T-helper 22 cell (primary cell): ENCODE data around the gene MTMR12.
"Not testable (repeated sequence)": the region's sequence is repeated elsewhere in the genome, so short reads cannot be mapped to it uniquely, and the experiment has no call there.

Experiments
- DNase-seq: peaks from one replicate; pipeline ENCODE4 v3.0.0-alpha.2; 2020; ENCODE audit warnings: low read depth

MTMR12 gene

DNA sequence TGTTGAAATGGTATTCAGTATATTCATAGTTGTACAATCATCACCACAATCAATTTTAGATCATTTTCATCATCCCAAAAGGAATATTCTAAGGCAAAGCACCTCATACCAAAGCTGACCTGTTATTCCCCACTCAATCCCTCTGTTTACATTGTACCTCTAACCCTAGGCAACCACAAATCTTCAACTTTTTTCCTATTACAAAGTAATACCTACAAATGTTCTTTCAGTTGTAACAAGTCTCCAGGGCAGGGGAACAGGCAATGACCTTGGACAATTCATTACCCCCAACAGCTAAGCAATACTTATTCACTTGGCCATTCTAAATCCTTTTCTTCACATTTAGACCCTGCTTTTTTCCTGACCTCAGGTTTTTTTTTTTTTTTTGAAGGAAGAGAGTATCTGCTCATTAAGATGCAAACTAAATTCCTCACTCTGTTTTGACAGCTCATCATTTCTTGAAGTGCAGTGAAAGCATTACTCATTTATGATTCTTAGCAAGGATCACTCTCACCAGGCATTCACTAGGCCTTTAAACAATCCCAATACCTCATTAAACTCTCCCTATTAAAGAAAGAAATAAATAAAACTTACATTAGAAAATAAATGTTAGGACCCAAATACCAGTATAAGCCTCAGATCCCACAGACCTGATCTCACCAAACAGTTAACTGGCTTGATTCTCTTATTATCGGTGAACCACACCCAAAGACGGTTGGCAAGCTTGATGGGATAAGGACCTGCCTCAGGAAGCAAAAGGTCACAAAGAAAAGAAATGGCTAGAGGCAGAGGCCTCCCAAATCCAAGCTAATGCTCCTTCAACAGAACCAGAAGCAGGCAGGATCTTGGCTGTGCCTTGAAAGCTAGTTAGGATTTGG lies 15.3 kb downstream of the MTMR12 start:
- DNase-seq = no peak

DNA sequence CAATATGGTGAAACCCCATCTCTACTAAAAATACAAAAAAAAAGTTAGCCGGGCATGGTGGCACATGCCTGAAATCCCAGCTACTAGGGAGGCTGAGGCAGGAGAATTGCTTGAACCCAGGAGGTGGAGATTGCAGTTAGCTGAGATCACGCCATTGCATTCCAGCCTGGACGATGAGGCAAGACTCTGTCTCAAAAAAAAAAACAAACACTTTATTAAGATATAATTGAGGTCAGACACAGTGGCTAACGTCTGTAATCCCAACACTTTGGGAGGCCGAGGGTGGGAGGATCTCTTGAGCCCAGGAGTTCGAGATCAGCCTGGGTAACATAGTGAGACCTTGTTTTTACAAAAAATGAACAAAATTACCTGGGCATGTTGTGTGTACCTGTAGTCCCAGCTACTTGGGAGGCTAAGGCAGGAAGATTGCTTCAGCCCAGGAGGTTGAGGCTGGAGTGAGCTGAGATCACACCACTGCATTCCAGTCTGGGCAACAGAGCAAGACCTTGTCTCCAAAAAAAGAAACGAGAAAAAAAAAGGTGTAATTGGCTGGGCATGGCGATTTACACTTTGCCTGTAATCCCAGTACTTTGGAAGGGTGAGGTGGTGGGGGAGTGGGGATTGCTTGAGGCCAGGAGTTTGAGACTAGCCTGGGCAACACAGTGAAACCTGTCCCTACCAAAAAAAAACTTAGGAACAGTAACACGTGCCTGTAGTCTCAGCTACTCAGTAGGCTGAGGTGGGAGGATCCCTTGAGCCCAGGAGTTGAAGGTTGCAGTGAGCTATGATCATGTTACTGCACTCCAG lies 16.6 kb downstream of the MTMR12 start:
- not testable (repeated sequence) for DNase-seq

DNA sequence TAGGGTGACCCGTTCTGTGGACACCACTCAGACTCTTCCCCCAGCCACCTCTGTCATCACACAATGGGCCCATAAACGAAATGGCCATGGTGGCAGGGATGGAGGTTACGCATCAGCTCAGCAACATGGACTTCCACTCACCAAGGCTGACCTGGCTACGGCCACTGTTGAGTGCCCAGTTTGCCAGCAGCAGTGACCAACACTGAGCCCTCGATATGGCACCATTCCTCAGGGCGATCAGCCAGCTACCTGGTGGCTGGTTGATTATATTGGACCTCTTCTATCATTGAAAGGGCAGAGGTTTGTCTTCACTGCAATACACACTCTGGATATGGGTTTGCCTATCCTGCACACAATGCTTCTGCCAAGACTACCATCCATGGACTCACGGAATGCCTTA lies 21.1 kb downstream of the MTMR12 start:
- DNase-seq = no peak

DNA sequence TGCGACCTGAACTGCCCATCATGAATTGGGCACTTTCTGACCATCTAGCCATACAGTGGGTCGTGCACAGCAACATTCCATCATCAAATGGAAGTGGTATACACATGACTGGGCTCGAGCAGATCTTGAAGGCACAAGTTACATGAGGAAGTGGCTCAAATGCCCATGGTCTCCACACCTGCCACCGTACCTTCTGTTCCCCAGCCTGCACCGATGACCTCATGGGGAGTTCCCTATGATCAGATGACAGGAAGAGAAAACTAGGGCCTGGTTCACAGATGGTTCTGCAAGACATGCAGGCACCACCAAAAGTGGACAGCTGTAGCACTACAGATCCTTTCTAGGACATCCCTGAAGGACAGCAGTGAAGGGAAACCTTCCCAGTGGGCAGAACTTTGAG lies 21.8 kb downstream of the MTMR12 start:
- no peak for DNase-seq

DNA sequence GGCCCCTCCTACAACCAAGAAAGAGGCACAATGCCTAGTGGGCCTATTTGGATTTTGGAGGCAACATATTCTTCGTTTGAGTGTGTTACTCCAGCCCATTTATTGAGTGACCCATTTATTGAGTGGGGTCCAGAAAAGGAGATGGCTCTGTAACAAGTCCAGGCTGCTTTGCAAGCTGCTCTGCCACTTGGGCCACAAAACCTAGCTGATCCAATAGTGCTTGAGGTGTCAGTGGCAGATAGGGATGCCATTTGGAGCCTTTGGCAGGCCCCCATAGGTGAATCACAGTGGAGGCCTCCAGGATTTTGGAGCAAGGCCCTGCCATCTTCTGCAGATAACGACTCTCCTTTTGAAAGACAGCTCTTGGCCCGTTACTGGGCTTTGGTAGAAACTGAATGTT lies 22.2 kb downstream of the MTMR12 start:
- not testable (repeated sequence) for DNase-seq

DNA sequence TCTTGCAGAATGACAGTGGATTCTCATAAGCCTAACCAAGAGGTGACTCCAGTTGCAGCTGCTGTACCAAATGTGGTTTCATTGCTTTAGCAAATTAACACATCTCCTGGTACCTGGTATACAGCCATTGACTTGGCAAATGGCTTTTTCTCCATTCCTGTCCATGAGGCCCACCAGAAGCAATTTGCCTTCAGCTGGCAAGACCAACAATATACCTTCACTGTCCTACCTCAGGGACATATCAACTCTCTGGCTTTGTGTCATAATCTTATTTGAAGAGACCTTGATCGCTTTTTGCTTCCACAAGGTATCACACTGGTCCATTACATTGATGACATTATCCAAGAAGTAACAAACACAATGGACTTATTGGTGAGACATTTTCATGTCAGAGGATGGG lies 22.8 kb downstream of the MTMR12 start:
- DNase-seq = not testable (repeated sequence)

DNA sequence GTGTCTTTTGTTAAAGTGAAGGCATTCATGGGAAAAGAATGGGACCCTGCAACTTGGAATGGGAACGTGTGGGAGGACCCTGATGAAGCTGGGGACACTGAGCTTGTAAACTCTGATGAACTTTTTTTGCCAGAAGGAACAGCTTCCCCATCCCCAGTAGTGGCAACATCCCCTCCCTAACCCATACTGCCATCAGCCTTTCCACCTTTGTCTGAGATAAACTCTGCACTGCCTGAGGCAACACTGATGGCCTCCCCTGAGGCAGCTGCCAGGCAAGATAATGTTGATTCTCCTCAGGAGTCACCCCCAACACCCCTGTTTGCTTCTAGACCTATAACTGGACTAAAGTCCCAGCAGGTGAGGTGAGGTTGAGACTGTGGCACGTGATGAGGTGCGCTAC lies 24.6 kb downstream of the MTMR12 start:
- DNase-seq = not testable (repeated sequence)

DNA sequence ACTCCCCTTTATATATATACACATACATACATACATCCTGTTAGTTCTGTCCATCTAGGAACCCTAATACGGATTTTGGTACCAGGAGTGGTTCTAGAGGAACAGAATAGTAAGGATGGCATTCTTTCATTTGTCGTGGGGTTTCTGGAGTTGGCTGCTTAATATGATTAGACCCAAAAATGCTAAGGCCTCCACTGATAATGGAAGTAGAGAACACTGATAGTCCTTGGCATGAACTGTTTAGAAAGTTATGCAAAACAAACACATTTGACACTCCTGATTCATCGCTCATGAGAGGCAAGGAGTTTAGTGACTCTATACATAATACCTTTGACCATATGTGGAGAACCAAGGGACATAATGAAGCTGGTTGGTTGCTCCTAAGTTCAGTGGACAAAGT lies 25.2 kb downstream of the MTMR12 start:
- DNase-seq = not testable (repeated sequence)

DNA sequence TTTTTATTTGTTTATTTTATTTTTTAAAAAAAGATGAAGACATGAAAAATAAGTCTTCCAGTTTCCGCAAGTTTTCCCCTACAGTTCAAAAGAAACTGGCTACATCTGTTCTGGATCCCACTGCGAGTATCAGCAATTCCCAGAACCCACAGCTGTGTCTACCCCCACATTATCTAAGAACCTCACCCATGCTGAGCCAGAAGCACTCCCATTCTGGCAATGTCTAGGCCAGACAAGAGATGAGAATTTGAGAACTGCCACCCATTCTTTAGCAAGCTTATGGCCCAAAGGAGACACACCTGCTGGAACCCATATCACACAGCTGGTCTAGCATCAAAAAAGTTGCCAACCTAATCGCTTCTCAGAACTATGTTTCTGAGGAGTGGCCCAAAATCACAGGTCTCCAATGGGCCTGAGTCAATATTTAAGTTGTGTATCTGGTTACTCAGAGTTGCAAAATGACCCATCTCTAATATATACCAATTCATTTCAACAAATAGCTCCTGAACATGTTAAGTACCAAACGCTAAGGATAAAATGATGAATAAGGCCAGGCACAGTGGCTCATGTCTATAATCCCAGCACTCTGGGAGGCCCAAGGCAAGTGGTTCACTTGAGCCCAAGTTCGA lies 27.1 kb downstream of the MTMR12 start:
- no peak for DNase-seq

DNA sequence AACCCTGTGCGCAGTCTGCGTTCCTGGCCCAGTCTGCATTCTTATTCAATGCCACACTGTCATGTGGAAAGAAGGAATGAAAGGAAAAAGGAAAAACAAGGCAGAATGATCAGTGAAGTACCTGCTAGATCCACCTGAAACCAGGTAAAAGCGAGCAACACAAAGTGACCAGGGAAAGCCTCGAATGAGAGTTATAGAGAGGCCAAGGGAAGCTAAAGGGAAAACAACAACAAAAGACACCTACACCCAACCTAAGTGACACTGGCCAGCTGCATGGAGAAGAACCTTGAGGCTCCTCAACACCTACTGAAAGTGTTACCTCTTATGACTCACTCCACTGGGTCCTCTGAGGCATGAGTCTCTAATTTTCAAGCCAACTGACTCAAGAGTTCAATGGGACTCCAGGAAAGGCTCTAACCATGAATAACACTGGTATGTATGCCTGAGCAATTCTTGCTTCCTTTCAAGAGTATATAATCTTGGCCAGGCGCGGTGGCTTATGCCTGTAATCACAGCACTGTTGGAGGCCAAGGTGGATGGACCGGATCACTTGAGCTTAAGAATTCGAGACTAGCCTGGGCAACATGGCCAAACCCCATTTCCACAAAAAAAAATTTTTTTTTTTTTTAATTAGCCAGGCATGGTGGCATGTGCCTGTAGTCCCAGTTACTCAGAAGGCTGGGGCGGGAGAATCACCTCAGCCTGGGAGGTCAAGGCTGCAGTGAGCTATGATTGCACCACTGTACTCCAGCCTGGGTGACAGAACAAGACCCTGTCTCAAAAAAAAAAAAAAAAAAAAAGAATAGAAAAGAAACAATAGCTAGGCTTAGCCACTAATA lies 29.0 kb downstream of the MTMR12 start:
- DNase-seq = no peak

DNA sequence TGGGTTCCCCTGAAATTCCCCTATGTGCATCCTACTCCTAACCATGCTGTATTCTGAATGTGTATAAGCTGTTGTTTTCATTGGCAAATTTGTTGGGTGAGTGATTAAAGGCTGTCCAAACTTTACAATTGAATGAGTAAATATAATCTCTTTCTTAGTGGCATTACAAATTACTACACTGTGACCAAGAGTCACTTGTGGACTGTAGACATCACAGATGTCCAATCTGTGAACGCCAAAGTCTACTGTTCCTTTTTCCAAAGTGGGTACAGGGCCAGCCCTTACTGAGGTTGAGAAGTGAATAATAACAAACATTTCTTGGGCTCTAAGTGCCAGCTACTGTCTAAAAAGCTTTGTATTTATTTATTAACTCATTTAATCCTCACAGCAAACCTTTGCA lies 29.7 kb downstream of the MTMR12 start:
- DNase-seq = no peak

DNA sequence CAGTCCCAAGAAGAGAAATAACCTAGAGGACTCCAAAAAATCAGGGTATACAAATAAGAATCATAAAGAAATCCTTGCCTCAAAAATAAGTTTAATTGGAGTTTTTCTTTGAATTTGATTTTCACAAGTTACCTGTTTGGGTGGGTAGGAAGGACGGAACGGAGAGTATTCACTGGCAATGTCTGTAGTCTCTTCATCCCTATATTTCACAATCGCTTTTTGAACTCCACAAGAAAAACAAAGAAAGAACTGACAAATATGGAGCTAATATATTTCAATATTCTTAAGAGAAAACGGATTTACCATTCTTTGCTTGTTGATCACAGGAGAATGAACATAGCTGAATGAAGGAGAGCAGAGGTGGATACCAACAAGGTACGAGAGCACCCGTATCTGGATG lies 30.1 kb downstream of the MTMR12 start:
- no peak for DNase-seq

DNA sequence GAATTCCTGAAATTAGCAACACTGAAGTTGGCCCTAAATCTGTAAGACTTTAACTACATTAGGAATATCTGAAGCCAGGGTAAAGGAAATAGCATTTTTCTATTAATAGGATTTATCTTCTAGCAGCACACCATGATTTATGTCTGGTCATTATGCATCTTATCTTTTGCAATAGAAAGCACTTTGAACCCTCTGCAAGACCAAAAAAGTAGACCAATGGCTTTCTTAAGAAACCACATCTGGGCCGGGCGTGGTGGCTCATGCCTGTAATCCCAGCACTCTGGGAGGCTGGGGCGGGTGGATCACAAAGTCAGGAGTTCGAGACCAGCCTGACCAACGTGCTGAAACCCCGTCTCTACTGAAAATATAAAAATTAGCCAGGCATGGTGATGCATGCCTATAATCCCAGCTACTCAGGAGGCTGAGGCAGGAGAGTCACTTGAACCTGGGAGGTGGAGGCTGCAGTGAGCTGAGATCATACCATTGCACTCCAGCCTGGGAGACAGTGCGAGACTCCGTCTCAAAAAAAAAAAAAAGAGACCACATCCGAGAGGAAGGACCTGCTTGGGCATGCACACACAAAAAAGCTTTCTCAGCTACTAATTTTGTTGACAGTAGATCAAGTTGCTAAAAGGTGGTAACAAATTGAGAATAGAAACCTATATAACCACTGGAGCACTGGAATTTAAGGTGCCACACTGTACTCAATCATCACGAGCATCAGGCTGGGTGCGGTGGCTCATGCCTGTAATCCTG lies 31.2 kb downstream of the MTMR12 start:
- not testable (repeated sequence) for DNase-seq

DNA sequence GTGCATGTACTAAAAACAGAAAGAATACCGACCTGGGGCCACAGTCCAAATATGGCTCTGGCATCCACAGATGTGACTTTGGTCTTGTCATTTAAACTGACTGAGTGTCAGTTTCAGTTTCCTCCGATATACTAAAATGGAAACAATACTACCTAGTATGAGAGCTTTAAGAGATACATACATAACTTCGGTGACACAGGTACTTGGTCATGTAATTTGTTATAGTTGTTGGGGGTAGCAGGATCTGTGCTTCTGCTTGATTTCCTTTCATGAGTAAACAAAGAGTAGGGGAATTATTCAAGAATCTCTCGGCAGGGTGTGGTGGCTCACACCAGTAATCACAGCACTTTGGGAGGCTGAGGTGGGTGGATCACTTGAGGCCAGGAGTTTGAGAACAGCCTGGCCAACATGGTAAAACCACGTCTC lies 32.1 kb downstream of the MTMR12 start:
- DNase-seq = no peak

DNA sequence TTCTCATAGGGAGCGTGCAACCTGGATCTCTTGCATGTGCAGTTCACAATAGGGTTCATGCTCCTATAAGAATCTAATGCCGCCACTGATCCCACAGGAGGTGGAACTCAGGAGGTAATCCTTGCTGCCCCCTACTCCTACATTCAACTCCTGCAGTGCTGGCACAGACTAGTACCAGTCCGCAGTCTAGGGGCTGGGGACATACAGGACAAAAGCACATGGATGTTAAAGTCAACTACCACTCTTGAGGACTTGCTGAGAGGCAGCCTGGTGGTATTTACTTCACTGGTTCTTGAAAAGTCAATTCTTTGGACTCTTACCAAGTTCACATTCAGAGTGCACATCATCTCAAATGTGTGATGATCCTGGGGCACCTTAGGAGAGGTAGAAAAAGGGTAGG lies 33.0 kb downstream of the MTMR12 start:
- DNase-seq = no peak

DNA sequence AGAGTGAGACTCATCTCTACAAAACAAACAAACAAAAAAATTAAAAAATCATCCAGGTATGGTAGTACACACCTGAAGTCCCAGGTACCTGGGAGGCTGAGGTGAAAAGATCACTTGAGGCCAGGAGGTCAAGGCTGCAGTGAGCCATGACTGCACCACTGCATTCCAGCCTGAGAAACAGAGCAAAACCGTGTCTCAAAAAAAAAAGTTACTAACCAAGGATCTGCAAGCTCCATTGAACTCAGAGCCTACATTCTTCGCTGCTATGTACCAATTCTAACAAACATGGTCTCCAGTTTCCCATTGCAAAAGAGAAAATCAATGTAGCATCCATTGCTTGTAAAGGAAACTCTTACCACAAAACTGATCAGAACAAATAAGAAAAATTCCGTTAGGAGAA lies 33.5 kb downstream of the MTMR12 start:
- no peak for DNase-seq

DNA sequence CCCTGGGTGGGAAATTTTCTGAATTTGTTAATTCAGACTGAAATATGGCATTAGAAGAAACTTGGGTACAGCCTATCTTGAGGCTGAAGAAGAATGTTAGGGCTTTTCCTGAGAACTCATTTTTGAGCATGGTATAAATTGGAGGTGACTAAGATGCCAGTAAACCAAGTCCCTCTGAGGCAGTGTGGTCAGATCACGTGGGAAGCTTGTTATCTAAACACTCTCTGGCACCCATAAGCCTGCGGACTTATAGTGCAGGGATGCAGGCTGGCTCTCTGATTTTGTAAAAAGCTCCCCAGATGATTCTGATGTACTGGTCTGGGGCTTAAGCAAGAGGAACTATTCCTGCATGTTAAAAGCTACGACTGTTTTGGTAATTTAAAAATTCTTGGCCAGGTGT lies 34.3 kb downstream of the MTMR12 start:
- DNase-seq = no peak

DNA sequence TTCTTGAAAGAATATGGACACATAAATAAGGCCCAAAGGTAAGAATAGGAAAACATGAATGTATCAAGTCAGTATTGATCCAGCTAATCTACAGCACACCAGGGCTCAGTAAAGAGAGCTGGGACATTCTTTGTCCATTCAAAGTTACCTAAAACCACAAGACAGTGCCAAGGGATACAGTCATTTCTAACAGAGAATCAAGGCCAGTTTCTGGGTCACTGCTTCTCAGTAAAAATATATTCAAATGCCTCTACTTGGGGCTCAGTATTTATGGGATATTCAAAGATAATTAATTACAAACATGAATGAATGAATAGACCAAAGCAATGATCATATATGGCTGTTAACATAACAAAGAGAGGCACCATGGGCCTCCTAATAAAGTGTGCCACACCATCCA lies 34.9 kb downstream of the MTMR12 start:
- no peak for DNase-seq

DNA sequence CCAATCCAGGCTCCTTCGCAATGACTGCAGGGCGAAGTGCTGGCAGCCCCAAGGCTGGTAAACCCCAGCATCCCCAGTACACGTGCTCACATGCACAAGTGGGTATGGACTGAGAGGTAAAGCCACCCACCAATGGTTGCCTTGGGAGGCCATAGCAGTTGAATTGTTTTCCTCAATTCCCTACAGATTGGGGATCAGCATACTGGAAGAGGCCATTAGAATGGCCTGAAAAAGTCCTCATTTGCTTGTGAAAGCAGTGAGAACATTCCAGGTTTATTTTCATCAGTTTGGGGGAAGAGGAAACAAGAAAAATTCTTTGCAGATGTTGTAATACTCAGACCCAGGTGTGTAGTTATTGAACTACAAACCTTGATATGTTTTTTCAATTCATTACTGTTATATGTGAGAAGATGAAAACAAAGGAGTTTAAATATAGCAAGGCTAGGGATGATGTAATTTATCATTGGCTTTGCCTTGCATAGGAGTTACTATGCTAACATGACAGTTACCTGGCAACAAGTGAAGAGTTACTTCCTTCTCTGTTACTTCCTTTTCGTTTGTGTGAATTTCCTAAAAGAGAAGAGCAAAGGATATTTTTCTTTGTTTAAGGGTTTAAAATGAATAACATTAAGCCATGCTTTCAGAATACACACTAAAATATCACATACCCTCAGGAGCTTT lies 36.4 kb downstream of the MTMR12 start:
- DNase-seq = no peak

DNA sequence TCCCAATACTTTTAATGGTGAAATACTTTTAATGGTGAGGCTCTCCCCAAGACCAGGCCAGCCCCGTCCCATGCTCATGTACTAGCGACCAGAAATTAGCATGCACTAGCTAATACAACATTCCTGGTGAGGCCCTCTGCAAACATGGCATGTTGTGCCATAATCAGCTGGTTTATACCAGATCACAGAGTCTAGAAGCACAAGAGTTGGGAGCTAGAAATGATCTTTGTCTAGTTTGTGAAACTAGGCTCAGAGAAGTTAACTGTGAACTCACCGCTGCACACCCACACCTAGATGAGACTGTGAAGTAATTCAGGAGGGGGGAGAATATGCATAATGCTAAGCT lies 37.4 kb downstream of the MTMR12 start:
- no peak for DNase-seq
